ENCODE data around the gene CDH24. TPM values are rescaled to one million over a fixed set of nuclear protein-coding genes. Genes with fewer than 3 reads are reported as not detected.

CDH24 gene
- total and polyA plus RNA-seq, 2 of the 13 experiments (the other 11 are each of a cell fraction or from before 2014, with no cell fraction given), result 0.69 to 0.99 TPM

DNA sequence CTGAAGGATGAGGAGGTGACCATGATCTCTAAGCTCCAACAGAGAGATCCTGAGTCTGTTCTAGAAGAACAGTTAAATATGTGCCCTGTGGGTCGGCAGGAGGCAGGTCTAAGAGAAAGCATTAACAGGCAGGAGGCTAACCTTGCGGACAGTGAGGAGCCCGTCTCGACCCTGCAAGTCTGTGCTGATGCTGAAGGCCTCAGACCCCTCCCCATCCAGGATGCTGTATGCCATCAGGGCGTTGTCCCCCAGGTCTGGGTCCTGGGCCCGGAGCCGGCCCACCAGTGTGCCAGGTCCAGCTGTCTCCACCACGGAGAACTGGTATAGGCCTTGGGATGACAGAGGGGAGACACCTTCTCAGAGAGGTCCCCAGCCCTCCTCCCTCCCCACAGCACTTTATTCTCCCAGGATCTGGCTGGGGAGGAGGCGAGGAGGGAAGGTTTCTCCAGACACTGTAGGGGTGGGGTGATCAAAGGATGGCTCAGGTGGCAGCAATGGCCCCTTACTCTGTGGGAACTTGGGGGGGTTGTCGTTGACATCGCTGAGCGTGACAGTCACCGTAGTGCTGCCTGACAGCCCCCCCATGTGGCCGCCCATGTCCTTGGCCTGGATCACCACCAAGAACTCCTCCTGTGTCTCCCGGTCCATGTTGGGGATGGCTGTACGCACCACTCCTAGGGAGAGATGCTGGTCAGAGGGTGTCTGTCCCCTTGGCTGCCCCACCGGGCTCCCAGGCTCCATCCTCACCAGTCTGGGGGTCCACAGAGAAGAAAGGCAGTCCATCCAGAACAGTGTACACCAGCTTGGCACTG is 3.1 kb downstream of the CDH24 start (continued):
- no peak for TF ChIP-seq KLF11 (CRISPR knock-in tag; IDR thresholded peaks at IDR 0.05)
- TF ChIP-seq MLLT10 (CRISPR knock-in tag; IDR thresholded peaks at IDR 0.05), result no peak
- TF ChIP-seq, protein P1, sequence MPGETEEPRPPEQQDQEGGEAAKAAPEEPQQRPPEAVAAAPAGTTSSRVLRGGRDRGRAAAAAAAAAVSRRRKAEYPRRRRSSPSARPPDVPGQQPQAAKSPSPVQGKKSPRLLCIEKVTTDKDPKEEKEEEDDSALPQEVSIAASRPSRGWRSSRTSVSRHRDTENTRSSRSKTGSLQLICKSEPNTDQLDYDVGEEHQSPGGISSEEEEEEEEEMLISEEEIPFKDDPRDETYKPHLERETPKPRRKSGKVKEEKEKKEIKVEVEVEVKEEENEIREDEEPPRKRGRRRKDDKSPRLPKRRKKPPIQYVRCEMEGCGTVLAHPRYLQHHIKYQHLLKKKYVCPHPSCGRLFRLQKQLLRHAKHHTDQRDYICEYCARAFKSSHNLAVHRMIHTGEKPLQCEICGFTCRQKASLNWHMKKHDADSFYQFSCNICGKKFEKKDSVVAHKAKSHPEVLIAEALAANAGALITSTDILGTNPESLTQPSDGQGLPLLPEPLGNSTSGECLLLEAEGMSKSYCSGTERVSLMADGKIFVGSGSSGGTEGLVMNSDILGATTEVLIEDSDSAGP (CRISPR knock-in tag; IDR thresholded peaks at IDR 0.05; ENCODE audit: borderline replicate concordance), result peak; percentile 30; the same call in 1 of the 2 replicates
- TF ChIP-seq FOXA3 (CRISPR knock-in tag; IDR thresholded peaks at IDR 0.05), result no peak
- TF ChIP-seq, protein P2, sequence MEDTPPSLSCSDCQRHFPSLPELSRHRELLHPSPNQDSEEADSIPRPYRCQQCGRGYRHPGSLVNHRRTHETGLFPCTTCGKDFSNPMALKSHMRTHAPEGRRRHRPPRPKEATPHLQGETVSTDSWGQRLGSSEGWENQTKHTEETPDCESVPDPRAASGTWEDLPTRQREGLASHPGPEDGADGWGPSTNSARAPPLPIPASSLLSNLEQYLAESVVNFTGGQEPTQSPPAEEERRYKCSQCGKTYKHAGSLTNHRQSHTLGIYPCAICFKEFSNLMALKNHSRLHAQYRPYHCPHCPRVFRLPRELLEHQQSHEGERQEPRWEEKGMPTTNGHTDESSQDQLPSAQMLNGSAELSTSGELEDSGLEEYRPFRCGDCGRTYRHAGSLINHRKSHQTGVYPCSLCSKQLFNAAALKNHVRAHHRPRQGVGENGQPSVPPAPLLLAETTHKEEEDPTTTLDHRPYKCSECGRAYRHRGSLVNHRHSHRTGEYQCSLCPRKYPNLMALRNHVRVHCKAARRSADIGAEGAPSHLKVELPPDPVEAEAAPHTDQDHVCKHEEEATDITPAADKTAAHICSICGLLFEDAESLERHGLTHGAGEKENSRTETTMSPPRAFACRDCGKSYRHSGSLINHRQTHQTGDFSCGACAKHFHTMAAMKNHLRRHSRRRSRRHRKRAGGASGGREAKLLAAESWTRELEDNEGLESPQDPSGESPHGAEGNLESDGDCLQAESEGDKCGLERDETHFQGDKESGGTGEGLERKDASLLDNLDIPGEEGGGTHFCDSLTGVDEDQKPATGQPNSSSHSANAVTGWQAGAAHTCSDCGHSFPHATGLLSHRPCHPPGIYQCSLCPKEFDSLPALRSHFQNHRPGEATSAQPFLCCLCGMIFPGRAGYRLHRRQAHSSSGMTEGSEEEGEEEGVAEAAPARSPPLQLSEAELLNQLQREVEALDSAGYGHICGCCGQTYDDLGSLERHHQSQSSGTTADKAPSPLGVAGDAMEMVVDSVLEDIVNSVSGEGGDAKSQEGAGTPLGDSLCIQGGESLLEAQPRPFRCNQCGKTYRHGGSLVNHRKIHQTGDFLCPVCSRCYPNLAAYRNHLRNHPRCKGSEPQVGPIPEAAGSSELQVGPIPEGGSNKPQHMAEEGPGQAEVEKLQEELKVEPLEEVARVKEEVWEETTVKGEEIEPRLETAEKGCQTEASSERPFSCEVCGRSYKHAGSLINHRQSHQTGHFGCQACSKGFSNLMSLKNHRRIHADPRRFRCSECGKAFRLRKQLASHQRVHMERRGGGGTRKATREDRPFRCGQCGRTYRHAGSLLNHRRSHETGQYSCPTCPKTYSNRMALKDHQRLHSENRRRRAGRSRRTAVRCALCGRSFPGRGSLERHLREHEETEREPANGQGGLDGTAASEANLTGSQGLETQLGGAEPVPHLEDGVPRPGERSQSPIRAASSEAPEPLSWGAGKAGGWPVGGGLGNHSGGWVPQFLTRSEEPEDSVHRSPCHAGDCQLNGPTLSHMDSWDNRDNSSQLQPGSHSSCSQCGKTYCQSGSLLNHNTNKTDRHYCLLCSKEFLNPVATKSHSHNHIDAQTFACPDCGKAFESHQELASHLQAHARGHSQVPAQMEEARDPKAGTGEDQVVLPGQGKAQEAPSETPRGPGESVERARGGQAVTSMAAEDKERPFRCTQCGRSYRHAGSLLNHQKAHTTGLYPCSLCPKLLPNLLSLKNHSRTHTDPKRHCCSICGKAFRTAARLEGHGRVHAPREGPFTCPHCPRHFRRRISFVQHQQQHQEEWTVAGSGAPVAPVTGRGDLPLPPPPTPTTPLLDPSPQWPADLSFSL (CRISPR knock-in tag; IDR thresholded peaks at IDR 0.05), result no peak
- TF ChIP-seq GABPA (IDR thresholded peaks at IDR 0.05; ENCODE audit: low read depth, low read length), result no peak
- TF ChIP-seq GABPA (CRISPR knock-in tag; IDR thresholded peaks at IDR 0.05; ENCODE audit: low read depth), result no peak
- no peak for TF ChIP-seq TEAD2 (CRISPR knock-in tag; IDR thresholded peaks at IDR 0.05)
- TF ChIP-seq, protein P3, sequence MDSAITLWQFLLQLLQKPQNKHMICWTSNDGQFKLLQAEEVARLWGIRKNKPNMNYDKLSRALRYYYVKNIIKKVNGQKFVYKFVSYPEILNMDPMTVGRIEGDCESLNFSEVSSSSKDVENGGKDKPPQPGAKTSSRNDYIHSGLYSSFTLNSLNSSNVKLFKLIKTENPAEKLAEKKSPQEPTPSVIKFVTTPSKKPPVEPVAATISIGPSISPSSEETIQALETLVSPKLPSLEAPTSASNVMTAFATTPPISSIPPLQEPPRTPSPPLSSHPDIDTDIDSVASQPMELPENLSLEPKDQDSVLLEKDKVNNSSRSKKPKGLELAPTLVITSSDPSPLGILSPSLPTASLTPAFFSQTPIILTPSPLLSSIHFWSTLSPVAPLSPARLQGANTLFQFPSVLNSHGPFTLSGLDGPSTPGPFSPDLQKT (CRISPR knock-in tag; IDR thresholded peaks at IDR 0.05; ENCODE audit: borderline replicate concordance), result 0 out of 2 replicates have a peak, but pooled peaks have one; percentile 63
- TF ChIP-seq KDM5B (CRISPR knock-in tag; IDR thresholded peaks at IDR 0.05; ENCODE audit: borderline replicate concordance), result no peak; the same call in 1 of the 2 replicates
- TF ChIP-seq ZNF547 (CRISPR knock-in tag; IDR thresholded peaks at IDR 0.05), result no peak
- TF ChIP-seq, protein P4, sequence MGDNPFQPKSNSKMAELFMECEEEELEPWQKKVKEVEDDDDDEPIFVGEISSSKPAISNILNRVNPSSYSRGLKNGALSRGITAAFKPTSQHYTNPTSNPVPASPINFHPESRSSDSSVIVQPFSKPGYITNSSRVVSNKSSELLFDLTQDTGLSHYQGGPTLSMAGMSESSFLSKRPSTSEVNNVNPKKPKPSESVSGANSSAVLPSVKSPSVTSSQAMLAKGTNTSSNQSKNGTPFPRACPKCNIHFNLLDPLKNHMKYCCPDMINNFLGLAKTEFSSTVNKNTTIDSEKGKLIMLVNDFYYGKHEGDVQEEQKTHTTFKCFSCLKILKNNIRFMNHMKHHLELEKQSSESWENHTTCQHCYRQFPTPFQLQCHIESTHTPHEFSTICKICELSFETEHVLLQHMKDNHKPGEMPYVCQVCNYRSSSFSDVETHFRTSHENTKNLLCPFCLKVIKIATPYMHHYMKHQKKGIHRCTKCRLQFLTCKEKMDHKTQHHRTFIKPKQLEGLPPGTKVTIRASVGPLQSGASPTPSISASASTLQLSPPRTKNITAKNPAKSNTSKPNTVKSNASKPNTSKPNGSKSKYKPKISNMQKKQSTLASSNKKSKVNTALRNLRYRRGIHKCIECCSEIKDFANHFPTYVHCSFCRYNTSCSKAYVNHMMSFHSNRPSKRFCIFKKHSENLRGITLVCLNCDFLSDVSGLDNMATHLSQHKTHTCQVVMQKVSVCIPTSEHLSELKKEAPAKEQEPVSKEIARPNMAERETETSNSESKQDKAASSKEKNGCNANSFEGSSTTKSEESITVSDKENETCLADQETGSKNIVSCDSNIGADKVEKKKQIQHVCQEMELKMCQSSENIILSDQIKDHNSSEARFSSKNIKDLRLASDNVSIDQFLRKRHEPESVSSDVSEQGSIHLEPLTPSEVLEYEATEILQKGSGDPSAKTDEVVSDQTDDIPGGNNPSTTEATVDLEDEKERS (CRISPR knock-in tag; IDR thresholded peaks at IDR 0.05), result 0 out of 2 replicates have a peak, but pooled peaks have one; percentile 37
- TF ChIP-seq ZNF205 (CRISPR knock-in tag; IDR thresholded peaks at IDR 0.05), result no peak
- TF ChIP-seq PRMT3 (CRISPR knock-in tag; IDR thresholded peaks at IDR 0.05; ENCODE audit: borderline replicate concordance, low read depth), result no peak
- TF ChIP-seq ZNF619 (CRISPR knock-in tag; IDR thresholded peaks at IDR 0.05), result 0 out of 2 replicates have a peak, but pooled peaks have one; percentile 13
